Endothelial cell of umbilical vein (primary cell): ENCODE data around the gene NCS1. TPM values are rescaled to one million over a fixed set of nuclear protein-coding genes. Genes with fewer than 3 reads are reported as not detected.

ENCODE experiments used
- BruUV-seq: library from RNA; stranded (reverse); fragments of 400-500 nt; replicated peaks from 2 replicates; lab custom pipeline; 2021; lab: Mats Ljungman, UMichigan
- CTCF ChIA-PET: fragments of 300-600, 350-600 bp; sonication (Branson Sonifier 250); formaldehyde crosslinking; loops from one replicate; lab custom pipeline; 2021; ENCODE audit warnings: antibody characterized with exemption, inconsistent platforms; lab: Charles Lee
- POLR2A ChIA-PET: fragments of 300-600, 350-600 bp; sonication (Branson Sonifier 250); formaldehyde crosslinking; loops from one replicate; lab custom pipeline; 2021; ENCODE audit warnings: antibody characterized with exemption, inconsistent platforms; lab: Charles Lee
- DNase-seq: peaks from one replicate; pipeline ENCODE4 v3.0.0-alpha.2; 2011; ENCODE audit warnings: low read depth, low spot score
- FAIRE-seq: peaks from 2 replicates; lab custom pipeline; 2011; peaks lifted over from hg19 to GRCh38; lab: Jason Lieb, UNC
- H2AFZ ChIP-seq: 2 replicates; pipeline ENCODE4 v1.6.0; 2012; ENCODE audit warnings: low read depth, low read length, control low read depth, inconsistent platforms
- H3K27ac ChIP-seq: 2 replicates; pipeline ENCODE4 v1.5.1; 2011; ENCODE audit warnings: low read depth, mild to moderate bottlenecking, control low read depth, low read length, moderate library complexity; ENCODE audit not compliant: insufficient read depth
- H3K27me3 ChIP-seq, 2 experiments: 2 replicates each; pipeline versions ENCODE4 v1.6.0 to v1.6.1; 2011; ENCODE audit warnings: low read length in 2 of 2, mixed read lengths in 1 of 2; ENCODE audit not compliant: control insufficient read depth in 2 of 2, insufficient read depth in 2 of 2
- H3K36me3 ChIP-seq, 2 experiments: 2 replicates in 1 of 2; 3 replicates in 1 of 2; pipeline ENCODE4 v1.5.1; 2011; ENCODE audit warnings: low read length in 2 of 2, mild to moderate bottlenecking in 1 of 2, moderate library complexity in 1 of 2; ENCODE audit not compliant: control insufficient read depth in 2 of 2, insufficient read depth in 2 of 2; ENCODE audit errors: extremely low read depth in 1 of 2
- H3K4me1 ChIP-seq: 3 replicates; pipeline ENCODE4 v1.5.1; 2011; ENCODE audit warnings: mild to moderate bottlenecking, low read length; ENCODE audit not compliant: control insufficient read depth, insufficient read depth; ENCODE audit errors: extremely low read depth
- H3K4me2 ChIP-seq: 2 replicates; pipeline ENCODE4 v1.6.1; 2011; ENCODE audit warnings: low read length, control low read depth, mixed read lengths; ENCODE audit not compliant: insufficient read depth
- H3K4me3 ChIP-seq, 3 experiments: fragments of 200-600 bp in 1 of 3; sonication (generic), shearing (Covaris generic) in 1 of 3; replicated peaks in 1 of 3; 2 replicates each; pipeline ENCODE4 v1.5.1; 2011 to 2016; ENCODE audit warnings: control low read depth in 3 of 3, low read length in 3 of 3, mild to moderate bottlenecking in 2 of 3, inconsistent platforms in 1 of 3, low read depth in 1 of 3, moderate library complexity in 1 of 3; ENCODE audit not compliant: insufficient read depth in 1 of 3
- H3K79me2 ChIP-seq: 2 replicates; pipeline ENCODE4 v1.6.0; 2012; ENCODE audit warnings: low read length, inconsistent platforms; ENCODE audit not compliant: control insufficient read depth, insufficient read depth
- H3K9ac ChIP-seq: replicated peaks from 2 replicates; pipeline ENCODE3; 2011; ENCODE audit warnings: low read length, control low read depth; ENCODE audit not compliant: insufficient read depth; ENCODE audit errors: extremely low read depth
- H3K9me1 ChIP-seq: replicated peaks from 3 replicates; pipeline ENCODE4 v1.6.0; 2011; ENCODE audit warnings: mild to moderate bottlenecking, low read length; ENCODE audit not compliant: control insufficient read depth, insufficient read depth; ENCODE audit errors: extremely low read depth
- H3K9me3 ChIP-seq: replicated peaks from 2 replicates; pipeline ENCODE4 v1.5.1; 2012; ENCODE audit warnings: low read length, inconsistent platforms; ENCODE audit not compliant: control insufficient read depth, insufficient read depth
- H4K20me1 ChIP-seq: replicated peaks from 2 replicates; pipeline ENCODE3; 2011; ENCODE audit warnings: mild to moderate bottlenecking, low read length; ENCODE audit not compliant: control insufficient read depth, insufficient read depth; ENCODE audit errors: extremely low read depth
- CTCF ChIP-seq, 2 donors: IDR thresholded peaks; 1 replicate in 1 of 2; 2 replicates in 1 of 2; pipeline ENCODE4 v1.5.1; 2011; ENCODE audit warnings: low read length in 2 of 2, mild to moderate bottlenecking in 2 of 2, moderate library complexity in 2 of 2, control low read depth in 1 of 2, inconsistent platforms in 1 of 2, low read depth in 1 of 2; ENCODE audit not compliant: insufficient read depth in 1 of 2; ENCODE audit errors: extremely low read depth in 1 of 2
- EZH2 ChIP-seq: IDR thresholded peaks from 2 replicates; pipeline ENCODE4 v1.6.1; 2012; ENCODE audit warnings: borderline replicate concordance, low read depth, mild to moderate bottlenecking, moderate library complexity, low read length, inconsistent platforms; ENCODE audit not compliant: severe bottlenecking
- FOS ChIP-seq: IDR thresholded peaks from 2 replicates; pipeline ENCODE4 v1.6.1; 2011; ENCODE audit warnings: mild to moderate bottlenecking, low read length, moderate library complexity, borderline replicate concordance; ENCODE audit not compliant: insufficient read depth
- GATA2 ChIP-seq: IDR thresholded peaks from 2 replicates; pipeline ENCODE4 v1.7.0; 2011; ENCODE audit warnings: low read depth, mild to moderate bottlenecking, moderate library complexity, mixed read lengths, low read length; ENCODE audit not compliant: insufficient read length, insufficient read depth
- JUN ChIP-seq: IDR thresholded peaks from 2 replicates; pipeline ENCODE4 v1.6.1; 2011; ENCODE audit warnings: borderline replicate concordance, low read depth; ENCODE audit not compliant: insufficient read length, insufficient read depth
- MAX ChIP-seq: IDR thresholded peaks from 2 replicates; pipeline ENCODE4 v1.6.1; 2011; ENCODE audit not compliant: insufficient read depth, insufficient read length
- MYC ChIP-seq: IDR thresholded peaks from one replicate; pipeline ENCODE4 v1.6.1; 2011; ENCODE audit warnings: mild to moderate bottlenecking, low read depth, low read length
- POLR2A ChIP-seq: IDR thresholded peaks from 2 replicates; pipeline ENCODE4 v1.6.1; 2012; ENCODE audit warnings: low read depth, mild to moderate bottlenecking, control low read depth, low read length
- POLR2AphosphoS5 ChIP-seq: IDR thresholded peaks from 2 replicates; pipeline ENCODE4 v1.6.1; 2012; ENCODE audit warnings: low read depth, mild to moderate bottlenecking, control low read depth, low read length, moderate library complexity; ENCODE audit not compliant: insufficient read depth
- dilution Hi-C: fragments of 300-500 bp; cut with MboI; formaldehyde crosslinking; loops from one replicate; pipeline ENCODE4 v1.15.0; 2019; ENCODE audit warnings: low sequenced_read_pairs; ENCODE audit not compliant: extremely low pct_ligation_motif_present
- intact Hi-C: fragments of 100-400 bp; cut with micrococcal nuclease; formaldehyde crosslinking; loops from one replicate; pipeline ENCODE4 v1.10.0; 2022
- polyA plus RNA-seq, 4 experiments: library from polyadenylated mRNA; depleted of rRNA in 3 of 4; stranded (reverse) in 3 of 4; unstranded in 1 of 4; fragments of >200 nt; gene quantifications; 2 replicates each; pipeline versions ENCODE4 v1.2.1 to v1.2.3, GENCODE V29; 2011 to 2012; ENCODE audit warnings: missing spikeins in 1 of 4
- total RNA-seq: library from RNA; stranded (reverse); gene quantifications from 2 replicates; pipeline ENCODE4 v1.2.3, GENCODE V29; 2021

Gene NCS1
- total and polyA plus RNA-seq, 2 donors (not counting 3 experiments of a cell fraction or from before 2014, with no cell fraction given) = 53.6 to 77.4 TPM

GRCh38 chr9:130126721-130127433 is 45.3 kb upstream of the NCS1 start:
- Histone ChIP-seq H4K20me1 (no peaks in the 10 kb centered on the region), H3K9me1 (no peaks in the 10 kb centered on the region), H3K9me3 (no peaks in the 10 kb centered on the region), H3K36me3 (peaks cover 5 to 35% of the 10 kb centered on the region in 2 experiments), H3K4me3 (no peak overlapping the region), H3K4me2 (no peak overlapping the region), H3K9ac (no peak overlapping the region), H3K79me2 (no peaks in the 10 kb centered on the region), H2AFZ (no peak overlapping the region), H3K4me1 (peaks cover 9% of the 10 kb centered on the region), H3K27ac (no peak overlapping the region), H3K27me3 (no peaks in the 10 kb centered on the region)
- no peak for FAIRE-seq
- no peak for DNase-seq
- no TSS peak for BruUV-seq
- intact Hi-C loops = no loop called here
- ChIA-PET POLR2A (interaction anchor here (0.7 kb wide), 1 partner anchor 17 kb away, joined by 8 read pairs; no protein-coding TSS in a partner anchor), CTCF (no interaction called here)
- TF ChIP-seq POLR2AphosphoS5 = no peak
- TF ChIP-seq MAX = no peak
- no peak for TF ChIP-seq EZH2
- no peak for TF ChIP-seq GATA2
- TF ChIP-seq POLR2A = no peak
- no peak for TF ChIP-seq CTCF (IDR thresholded peaks at IDR 0.05; ENCODE audit: extremely low read depth in 1 of 2, insufficient read depth in 1 of 2, low read depth in 1 of 2, low read length in 2 of 2)
- no peak for TF ChIP-seq MYC
- TF ChIP-seq JUN = no peak
- TF ChIP-seq FOS = no peak
- dilution Hi-C loops = no loop called here
